NCI-H1105 (cell line): ENCODE results near the gene ZNRD2.
"Not testable (repeated sequence)": the region's sequence is repeated elsewhere in the genome, so short reads cannot be mapped to it uniquely, and the experiment has no call there.

Experiments
- DNase-seq: peaks from one replicate; lab custom pipeline; 2025; lab: John Stamatoyannopoulos, UW

Gene ZNRD2

DNA sequence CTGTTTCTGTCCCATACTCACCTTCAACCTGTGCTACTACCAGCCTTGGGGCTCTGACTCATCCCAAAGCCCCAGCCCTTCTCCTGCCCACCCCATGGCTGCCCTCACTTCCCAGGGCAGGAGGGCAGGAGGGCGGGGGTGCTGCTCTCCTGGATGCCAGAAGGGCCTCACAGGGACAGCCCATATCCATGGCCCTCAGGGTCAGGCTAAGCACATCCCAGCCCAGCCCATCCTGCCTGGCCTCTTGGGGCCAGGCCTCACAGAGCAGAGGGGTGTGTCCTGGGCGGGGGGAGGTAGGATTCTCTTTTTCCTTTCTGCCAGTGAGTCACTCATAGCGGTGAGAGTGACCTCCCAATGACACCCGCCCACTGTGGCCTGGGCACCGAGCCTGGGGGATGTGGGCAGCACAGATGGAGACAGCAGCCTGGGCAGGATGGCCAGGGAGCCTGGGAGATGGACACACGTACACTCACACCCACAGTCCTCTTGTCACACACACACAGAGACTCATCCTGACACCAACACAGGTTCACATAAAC lies 14.5 kb upstream of the ZNRD2 start:
- DNase-seq: no peak

DNA sequence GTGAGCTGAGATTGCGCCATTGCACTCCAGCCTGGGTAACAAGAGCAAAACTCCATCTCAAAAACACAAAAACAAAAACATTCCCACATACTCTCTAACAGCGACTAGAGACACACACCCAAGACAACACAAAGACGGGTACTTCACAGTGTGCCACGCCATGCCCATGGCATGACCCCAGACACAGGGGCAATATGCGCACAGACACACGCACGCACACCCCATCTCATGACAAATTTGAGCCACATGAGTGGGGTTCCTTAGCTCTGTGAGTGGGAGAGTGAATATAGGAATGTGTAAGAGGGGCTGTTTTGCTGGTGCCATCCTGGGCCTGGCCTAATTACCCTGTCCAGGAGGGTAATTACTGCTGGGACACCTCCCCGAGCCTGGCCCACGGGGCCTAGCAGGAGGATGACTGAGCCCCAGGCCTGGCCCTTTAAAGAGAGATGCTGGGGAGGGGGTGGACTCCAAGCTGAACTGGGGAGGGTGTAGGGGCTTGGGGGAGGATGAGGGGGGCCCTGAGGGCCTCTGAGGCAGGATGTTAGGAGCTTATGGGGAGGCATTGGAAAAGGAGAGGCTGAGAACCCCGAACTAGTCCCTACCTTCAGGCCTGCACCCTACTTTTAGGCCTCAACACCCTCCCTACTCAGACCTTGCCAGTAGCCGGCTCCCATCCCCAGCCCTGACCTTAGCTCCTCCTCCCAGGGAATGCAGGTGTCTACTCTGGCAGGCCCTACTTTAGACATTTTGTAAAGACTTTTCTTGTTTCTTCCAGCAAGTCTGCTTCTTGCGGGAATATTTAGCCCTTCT lies 13.6 kb upstream of the ZNRD2 start:
- DNase-seq: no peak

DNA sequence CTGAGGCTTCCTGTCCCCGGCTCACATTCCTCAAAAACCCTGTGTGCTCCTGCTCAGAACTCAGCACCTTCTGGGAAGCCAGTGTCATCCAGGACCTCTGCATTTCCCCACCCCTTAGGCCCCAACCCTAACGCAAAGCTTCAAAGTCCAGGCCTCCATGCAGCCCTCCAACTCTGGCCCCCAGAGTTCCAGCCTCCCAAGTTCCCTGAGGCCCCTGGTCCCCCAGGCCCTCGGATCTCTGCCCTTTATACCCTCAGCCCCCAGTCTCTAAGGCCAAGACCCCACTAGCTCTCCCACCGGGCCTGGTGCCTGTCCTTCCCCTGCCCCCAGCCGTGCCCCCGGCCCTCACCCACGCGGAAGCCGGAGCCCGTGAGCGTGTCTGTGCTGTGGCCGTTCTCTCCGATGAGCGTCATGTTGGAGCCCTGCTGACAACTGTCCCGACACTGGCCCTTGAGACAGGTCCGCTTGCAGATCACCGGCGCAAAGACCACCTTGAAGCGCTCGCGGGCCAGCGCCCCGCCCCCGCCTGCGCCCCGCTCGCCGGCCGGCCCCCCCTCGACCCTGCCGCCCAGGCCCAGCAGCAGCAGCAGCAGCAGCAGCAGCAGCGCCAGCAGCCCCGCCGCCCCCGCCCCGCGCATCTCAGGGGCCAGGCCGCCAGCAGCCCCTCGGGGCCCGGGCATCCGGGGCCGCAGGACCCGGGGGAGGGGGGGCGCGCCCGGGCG lies 12.8 kb upstream of the ZNRD2 start:
- no peak for DNase-seq

DNA sequence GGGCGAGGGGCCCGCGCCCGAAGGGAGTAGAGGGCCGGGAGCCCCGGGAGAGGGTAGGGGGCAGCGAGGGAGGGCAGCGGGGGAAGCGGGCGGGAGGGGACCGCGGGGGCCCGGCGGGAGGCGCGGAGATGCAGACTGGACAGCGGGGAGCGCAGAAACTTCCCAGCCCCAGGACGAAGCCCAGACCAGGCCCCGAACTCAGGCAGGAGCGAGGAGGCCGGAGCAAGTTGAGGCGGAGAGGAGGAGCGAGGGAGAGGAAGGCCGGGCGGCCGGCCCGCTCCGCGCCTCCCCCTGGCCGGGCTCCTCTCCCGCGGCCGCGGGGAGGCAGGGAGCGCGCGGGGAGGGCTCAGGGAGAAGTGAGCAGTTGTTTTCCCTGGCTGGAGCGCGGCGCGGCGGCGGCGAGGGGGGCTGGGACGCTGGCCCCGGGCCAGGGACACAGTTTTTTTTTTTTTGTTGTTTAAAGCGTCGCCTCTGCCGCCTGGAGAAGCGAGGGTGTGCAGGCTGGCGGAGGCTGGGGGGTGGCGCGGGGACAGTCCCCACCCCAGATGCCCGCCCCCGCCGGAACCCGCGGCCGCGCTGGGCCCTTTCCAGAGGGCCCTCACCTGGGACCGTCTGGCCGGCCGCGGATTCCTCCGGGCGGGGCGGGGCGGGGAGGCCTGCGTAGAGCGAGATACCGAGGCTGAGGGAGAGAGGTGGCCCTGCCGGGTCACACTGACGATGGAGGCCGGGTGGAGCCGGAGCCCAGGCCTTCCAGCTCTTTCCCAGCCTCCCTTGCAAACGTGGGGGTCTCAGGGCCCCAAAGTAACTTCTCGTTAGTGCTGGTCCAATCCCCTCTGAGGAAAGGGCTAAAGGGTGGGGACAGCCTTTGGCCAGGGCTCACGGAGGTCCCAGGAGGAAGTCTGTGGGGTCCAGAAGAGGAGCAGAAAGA lies 12.0 kb upstream of the ZNRD2 start, which contains the start of gene LTBP3:
TSS of gene LTBP3 (minus strand) at position 358 of the 928 bp plus-strand sequence. CDS start 400 bp downstream, outside the sequence.
- DNase-seq: peak; percentile 57

DNA sequence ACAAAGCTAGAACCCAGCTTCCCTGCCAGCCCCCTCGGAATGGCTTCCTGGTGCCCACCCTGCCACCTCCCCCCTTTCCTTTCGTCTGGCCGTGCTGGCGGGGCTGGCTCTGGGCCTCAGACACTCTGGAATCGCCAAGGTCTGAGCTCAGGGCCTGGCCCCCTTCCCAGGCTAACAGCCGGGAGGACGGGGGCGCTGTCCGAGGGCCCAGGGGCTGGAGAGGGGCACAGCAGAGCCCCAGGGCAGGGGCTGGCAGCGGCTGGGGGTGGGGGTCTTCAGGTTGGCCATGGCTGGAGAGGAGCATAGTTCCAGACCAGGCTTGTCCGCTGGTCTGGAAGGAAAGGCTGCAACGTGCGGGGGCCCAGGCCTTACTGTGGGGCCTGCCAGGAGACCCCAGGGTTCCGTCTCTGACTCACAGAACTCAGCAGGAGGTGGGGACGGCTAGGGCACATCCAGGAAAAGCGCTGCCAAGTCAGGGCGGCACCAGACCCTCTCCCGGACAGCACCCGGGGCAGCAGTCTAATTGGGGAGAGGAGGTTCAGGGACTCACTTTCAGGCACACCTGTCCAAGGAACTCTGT lies 11.3 kb upstream of the ZNRD2 start:
- DNase-seq: no peak

DNA sequence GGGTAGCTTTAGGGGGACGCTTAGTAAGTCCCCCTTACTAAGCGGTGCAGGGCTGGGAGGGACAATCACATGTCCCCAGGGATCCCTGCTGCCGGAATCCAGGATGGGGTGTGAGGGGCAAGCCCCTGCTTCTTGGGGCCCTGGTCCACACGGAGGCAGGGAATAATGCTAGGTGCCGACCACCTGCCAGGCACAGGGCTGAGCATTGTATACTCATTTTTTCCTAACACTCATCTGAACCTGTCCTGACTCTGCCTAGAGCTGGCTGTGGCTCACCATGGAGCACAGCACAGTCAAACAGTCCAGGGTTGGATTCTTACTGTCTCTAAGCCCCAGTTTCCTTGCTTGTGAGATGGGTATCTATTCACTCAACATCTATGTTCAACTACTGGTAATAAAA lies 10.7 kb upstream of the ZNRD2 start:
- no peak for DNase-seq

DNA sequence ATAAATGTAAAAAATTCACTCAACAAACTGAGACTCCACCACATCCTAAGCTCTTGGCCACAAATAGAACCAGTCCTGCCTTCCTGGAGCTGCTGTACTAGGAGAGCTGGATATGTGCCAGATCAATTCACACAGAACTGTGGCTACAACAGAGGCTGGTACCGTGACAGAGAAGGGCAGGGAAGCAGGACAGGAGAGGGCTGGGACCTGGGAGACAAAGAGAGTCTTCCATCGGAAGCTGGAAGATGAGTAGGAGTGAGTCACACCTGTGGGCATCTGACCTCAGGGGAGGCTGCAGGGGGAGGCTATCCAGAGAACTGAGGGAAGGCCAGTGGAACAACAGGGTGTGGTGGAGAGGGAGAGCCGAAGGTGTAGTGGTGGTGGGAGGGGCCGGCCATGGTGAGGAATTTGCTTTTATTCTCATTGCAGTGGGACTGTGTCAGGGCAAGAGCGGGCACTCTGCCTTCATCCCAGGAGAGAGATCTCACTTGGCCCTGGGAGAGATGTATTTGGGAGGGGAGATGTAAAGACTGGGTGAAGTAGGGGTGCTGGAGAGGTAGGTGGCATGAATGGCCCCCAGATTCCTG lies 10.2 kb upstream of the ZNRD2 start:
- DNase-seq: no peak

DNA sequence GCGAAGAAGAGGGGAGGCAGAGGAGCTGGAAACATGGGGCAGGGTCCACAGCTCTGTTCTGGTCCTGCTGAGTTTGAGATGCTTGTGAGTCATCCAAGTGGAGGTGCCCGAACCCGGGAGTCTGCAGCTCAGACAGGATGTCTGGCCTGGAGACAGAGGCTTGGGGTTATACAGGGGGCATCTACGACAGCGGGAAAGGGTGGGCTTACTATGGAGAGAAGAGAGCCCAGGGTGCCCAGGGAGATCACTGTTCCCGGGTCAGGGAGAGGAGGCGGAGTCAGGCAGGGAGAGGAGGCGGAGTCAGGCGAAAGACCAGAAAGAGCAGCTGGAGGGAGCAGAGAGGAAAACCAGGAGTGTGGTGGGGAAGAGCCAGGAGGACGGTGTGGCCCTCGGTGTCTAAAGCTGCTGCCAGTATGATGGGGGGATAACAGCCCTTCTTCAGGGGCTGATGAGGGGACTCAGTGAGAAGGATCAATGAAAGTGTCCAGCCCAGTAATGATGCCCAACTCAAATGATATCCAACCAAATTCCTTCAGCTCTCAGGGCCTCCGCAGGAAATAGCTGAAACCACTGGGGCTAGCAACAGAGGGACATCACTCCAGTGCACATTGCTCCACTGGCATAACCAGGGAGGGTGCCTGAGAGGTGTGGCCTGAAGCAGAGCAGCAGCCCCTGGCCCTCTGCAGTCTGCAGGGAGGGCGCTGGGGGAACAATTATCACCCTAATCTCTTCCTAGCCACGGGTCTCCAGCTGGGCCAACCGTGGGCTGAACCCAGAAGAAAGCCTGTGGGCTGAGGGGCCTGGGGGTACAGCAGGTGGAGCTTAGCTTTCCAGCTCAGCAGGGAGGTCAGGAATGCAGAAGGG lies 9.5 kb upstream of the ZNRD2 start:
- DNase-seq: no peak

DNA sequence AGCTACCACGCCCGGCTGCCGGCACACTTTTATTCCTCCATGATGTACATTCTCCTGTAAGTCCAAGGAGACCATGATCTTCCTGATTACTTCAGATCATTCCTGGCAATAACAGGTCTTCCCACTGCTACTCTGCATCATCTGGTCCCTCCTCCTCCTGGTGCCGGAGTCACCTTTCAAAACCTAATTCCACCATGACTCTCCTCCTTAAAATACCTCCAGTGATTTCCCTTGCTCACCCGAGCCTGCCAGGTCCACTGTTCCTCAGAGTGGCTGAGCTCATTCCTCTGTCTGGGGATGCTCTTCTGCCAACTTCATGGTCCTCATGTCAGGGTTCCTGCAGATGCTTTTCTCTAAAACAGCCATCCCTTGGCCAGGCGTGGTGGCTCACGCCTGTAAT lies 8.3 kb upstream of the ZNRD2 start:
- no peak for DNase-seq

DNA sequence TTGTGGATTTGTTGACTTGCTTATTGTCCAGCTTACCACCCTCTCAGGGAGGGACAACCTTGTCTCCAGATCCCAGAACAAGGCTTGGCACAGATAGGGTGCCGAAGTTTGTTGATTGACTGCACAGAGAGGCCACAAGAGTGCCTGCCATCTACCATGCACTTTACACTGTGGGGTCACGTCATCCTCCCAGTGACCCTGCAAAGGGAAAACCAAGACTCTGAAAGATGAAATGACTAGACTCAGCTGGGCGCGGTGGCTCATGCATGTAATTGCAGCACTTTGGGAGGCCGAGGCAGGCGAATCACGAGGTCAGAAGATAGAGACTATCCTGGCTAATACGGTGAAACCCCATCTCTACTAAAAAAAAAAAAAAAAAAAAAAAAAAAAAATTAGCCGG lies 7.5 kb upstream of the ZNRD2 start:
- no peak for DNase-seq

DNA sequence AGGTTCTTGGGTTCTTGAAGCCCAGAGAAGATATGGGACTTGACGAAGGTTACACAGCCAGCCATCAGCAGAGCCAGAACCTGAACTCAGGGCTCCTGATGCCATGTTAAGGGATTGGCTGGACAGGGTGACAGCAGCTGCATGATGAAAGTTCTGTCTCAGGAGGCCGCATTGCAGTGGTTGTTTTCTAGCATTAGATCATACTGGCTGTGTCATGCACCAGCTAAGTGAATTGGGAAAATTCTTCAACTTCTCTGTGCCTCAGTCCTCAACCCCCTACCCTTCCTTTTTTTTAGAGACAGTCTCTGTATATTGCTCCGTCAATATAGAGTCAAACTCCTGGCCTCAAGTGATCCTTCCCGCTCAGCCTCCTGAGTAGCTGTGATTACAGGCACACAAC lies 6.7 kb upstream of the ZNRD2 start:
- DNase-seq: no peak

DNA sequence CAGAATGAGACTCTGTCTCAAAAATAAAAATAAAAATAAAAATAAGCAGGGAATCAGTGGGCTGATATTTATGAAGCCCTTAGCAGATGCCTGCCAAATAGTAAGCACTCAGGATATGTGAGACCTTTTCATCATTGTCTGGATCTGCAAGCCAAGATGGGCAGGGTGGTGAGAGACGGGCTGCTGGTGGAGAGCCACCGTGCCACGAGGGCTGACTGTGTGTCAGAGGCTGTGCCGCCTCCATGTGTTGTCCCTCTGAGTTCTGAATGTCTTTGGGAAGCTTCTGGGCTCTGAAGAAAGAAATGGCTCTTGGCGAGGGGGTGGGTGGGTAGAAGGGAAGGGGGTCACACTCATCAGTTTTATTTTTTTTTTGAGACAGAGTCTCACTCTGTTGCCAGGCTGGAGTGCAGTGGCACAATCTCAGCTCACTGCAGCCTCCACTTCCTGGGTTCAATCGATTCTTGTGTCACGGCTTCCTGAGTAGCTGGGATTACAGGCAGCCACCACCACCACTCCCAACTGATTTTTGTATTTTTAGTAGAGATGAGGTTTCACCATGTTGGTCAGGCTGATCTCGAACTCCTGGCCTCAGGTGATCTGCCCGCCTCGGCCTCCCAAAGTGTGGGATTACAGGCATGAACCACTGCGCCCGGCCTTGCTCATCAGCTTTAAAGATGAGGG lies 5.3 kb upstream of the ZNRD2 start:
- DNase-seq: not testable (repeated sequence)

DNA sequence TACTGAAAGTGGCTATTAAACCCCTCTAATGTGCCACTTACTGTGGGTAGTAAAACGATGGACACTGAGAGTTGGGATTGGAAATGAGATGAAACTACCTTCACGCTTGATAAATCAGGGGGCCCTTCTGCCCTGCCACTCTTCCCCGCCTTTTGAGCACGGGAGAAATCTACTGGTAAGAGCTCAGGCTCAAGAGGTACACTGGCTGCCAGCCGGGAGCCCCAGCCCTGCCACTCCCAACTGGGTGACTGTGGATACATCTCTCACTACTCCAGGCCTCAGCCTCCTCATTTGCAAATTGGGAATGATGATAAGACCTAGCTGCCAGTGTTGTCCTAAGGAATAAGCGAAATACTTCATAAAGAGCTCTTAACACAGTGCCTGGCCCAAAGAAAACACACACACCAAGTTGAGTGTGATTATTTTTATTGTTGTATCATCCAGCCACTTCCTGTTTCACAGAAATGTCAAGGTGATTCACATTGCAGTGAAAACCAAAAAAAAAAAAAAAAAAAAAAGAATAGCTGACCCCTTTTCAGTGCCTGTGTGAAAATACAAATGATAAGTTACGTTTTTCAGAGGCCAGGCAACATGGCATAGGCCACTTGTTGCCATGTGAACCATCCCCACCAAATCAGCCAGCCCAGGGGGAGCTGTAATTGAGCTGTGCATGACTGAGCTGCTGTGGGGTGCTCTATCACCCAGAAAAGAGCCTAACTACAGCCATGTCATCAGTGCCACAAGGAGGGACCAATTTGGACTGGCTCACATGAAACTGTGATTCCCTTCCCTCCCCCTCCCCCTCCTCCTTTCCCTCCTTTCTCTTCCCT lies 4.4 kb upstream of the ZNRD2 start:
- DNase-seq: no peak

DNA sequence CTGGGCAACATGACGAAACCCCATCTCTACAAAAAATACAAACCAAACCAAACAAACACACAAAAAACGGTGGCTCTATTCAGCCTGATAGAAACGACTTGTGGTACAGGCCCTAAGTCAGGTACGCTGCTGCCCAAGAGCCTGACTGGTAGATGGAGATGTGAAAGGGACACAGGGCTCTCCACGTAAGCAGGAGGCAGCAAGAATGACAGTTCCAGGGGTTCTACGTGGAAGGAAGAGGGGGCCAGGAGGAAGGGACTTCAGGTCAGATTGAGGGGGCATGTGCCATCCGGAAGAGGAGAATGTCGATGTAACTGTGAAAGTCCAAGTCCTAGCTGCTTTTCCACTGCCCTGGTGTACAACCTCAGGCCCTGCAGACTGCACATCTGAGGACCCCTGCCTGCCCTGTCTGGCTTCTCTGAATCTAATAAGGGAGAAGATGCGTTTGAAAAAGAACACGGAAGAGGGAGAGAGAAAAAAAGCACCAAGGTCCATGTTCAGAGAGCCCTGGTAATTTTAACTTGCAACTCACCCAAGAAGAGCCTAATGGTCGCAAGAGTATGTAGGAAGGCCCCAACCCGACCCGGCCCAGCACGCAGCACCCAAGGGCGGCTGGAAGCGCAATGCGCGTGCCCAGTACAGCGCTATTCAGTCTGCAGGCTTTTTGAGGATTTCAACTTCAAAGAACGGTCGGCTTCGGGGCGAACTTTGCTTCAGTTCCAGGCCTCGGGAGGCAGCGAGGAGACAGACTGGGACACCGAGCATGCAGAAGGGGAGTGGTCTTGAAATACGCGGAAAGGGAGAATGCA lies 909 bp upstream of the ZNRD2 start:
- DNase-seq: no peak

DNA sequence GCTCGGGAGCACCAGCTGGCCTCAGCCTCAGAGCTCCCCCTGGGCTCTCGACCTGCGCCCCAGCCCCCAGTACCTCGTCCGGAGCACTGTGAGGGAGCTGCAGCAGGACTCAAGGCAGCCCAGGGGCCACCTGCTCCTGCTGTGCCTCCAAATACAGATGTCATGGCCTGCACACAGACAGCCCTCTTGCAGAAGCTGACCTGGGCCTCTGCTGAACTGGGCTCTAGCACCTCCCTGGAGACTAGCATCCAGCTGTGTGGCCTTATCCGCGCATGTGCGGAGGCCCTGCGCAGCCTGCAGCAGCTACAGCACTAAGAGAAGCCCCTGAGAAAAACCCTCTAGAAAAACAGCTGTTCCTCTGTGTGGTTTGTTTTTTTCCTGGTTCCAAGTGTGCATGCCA lies 1.1 kb downstream of the ZNRD2 start:
- no peak for DNase-seq

DNA sequence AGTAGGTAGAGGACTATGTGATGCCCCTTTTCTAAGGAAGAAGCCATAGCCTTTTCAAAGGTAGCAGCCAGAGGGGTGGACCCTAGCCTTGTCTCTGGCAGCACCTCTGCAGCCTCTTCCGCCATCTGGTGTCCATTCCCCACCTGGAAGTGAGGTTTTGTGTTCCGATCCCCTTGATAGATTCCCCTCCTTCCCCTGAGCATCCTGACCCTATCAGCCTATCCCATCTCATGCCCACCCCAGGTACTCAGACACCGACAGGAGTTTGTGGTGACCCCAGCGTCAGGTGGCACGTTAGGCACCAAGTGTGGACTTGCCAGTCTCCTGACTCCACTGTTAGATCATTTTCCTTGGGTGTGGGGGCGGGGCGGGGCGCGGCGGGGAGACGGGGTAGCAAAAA lies 1.7 kb downstream of the ZNRD2 start:
- DNase-seq: no peak

DNA sequence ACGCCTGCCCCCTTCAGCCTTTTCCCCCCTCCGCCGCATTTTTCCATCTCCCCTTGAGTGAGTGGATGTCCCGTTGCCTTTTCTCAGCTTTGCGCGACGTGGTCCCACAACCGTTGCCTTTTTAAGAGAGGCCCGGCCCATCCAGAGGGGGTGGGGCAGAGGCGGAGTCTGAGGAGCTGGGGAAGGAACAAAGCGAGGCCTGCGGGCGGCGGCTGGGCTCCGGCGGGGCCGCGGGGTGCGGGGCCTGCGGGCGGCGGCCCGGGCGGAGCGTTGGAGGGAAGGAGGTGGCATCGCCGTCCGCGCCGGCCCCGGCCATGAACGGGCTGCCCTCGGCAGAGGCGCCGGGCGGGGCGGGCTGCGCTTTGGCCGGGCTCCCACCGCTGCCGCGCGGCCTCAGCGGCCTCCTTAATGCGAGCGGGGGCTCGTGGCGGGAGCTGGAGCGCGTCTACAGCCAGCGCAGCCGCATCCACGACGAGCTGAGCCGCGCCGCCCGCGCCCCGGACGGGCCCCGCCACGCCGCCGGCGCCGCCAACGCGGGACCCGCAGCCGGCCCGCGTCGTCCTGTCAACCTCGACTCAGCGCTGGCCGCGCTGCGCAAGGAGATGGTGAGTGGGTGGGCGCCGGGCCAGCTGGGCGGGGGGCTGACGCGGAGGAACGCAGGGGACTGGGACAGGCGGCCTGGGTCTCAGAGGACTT lies 2.2 kb downstream of the ZNRD2 start, which contains the start of gene FAM89B:
TSS of gene FAM89B (plus strand) at position 183 of the 696 bp plus-strand sequence. CDS start at position 315, 132 bp downstream.
- DNase-seq: peak; percentile 76
